ENCODE measurements around the gene THAP8. TPM values are rescaled to one million over a fixed set of nuclear protein-coding genes. Genes with fewer than 3 reads are reported as not detected.

THAP8 gene
- polyA plus RNA-seq, 2 of the 4 experiments (the other 2 are of a cell fraction), result 3.1 to 7.5 TPM

GRCh38 chr19:36058481-36059179, 4.5 kb upstream of the THAP8 start:
- no peak overlapping the region for H3K27ac ChIP-seq
- WGBS (ENCODE audit: missing lambda C conversion rate), result 92% methylated on average over 12 of the region's 12 CpGs
- no peak for DNase-seq (ENCODE audit: low read depth in 1 of 2, low spot score in 1 of 2)
- no peak for ATAC-seq
- no peaks in the 10 kb centered on the region for H3K9me3 ChIP-seq
- TF ChIP-seq EHF (CRISPR knock-in tag; IDR thresholded peaks at IDR 0.05) (no peak), ZC3H11A (IDR thresholded peaks at IDR 0.05) (no peak)
- FAIRE-seq, result no peak
- no peak overlapping the region for H3K4me3 ChIP-seq
- POLR2A ChIA-PET, result interaction anchor here (1.6 kb wide), 1 partner anchor 56 kb away, joined by 10 read pairs; the partner anchor contains the start of genes POLR2I and TBCB
- H3K4me2 ChIP-seq, result no peak overlapping the region
- CTCF ChIA-PET, result interaction anchor here (0.5 to 11.9 kb wide), 17 partner anchors 8 to 366 kb away, joined by 3 to 157 read pairs (median 6); partner anchors contain the start of genes ALKBH6, OVOL3, POLR2I and TBCB
- peaks cover 16% of the 10 kb centered on the region for H3K4me1 ChIP-seq

GRCh38 chr19:36054733-36055686, 925 bp upstream of the THAP8 start, which contains the start of gene WDR62:
WDR62 (plus strand) TSS chr19:36054897; CDS start chr19:36054972, 75 bp downstream.
- no peak for TF ChIP-seq FOSL2 (IDR thresholded peaks at IDR 0.05)
- TF ChIP-seq FOSL2 (CRISPR knock-in tag; IDR thresholded peaks at IDR 0.05), result peak; percentile 37; the same call in 1 of the 2 replicates
- peak; percentile 1; the same call in 1 of the 3 replicates for TF ChIP-seq CTCF (IDR thresholded peaks at IDR 0.05)
- no peak for TF ChIP-seq EHF (CRISPR knock-in tag; IDR thresholded peaks at IDR 0.05)
- no peak for TF ChIP-seq POLR2AphosphoS2 (conservative IDR thresholded peaks at IDR 0.05; ENCODE audit: low read length)
- 0 out of 2 replicates have a peak, but pooled peaks have one; percentile 8 for TF ChIP-seq MAZ (IDR thresholded peaks at IDR 0.05; ENCODE audit: borderline replicate concordance, low read depth, low read length)
- peak; percentile 63; the same call in 1 of the 2 replicates for TF ChIP-seq PHF8 (IDR thresholded peaks at IDR 0.05; ENCODE audit: borderline replicate concordance, low read depth)
- TF ChIP-seq HOXB13 (CRISPR knock-in tag; IDR thresholded peaks at IDR 0.05; ENCODE audit: low read depth), result peak; percentile 73; the same call in 1 of the 2 replicates
- TF ChIP-seq REST (IDR thresholded peaks at IDR 0.05), result no peak; the same call in 1 of the 2 replicates
- peak; percentile 85 for TF ChIP-seq RFX5 (IDR thresholded peaks at IDR 0.05)
- TF ChIP-seq, protein P1, sequence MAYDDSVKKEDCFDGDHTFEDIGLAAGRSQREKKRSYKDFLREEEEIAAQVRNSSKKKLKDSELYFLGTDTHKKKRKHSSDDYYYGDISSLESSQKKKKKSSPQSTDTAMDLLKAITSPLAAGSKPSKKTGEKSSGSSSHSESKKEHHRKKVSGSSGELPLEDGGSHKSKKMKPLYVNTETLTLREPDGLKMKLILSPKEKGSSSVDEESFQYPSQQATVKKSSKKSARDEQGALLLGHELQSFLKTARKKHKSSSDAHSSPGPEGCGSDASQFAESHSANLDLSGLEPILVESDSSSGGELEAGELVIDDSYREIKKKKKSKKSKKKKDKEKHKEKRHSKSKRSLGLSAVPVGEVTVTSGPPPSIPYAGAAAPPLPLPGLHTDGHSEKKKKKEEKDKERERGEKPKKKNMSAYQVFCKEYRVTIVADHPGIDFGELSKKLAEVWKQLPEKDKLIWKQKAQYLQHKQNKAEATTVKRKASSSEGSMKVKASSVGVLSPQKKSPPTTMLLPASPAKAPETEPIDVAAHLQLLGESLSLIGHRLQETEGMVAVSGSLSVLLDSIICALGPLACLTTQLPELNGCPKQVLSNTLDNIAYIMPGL (CRISPR knock-in tag; IDR thresholded peaks at IDR 0.05; ENCODE audit: borderline replicate concordance), result no peak
- peak in 1 of 2 experiments; percentile 26; a peak in 3 of 5 replicates for TF ChIP-seq JUN (IDR thresholded peaks at IDR 0.05)
- TF ChIP-seq MAX (IDR thresholded peaks at IDR 0.05), result peak; percentile 48; the same call in 1 of the 2 replicates
- TF ChIP-seq KDM5A (IDR thresholded peaks at IDR 0.05), result peak; percentile 67; the same call in 1 of the 2 replicates
- no peak for TF ChIP-seq HEYL (CRISPR knock-in tag; IDR thresholded peaks at IDR 0.05)
- TF ChIP-seq POLR2A (IDR thresholded peaks at IDR 0.05; ENCODE audit: low read length), result peak; percentile 42
- peak; percentile 91; the same call in 1 of the 2 replicates for TF ChIP-seq HOXB5 (CRISPR knock-in tag; IDR thresholded peaks at IDR 0.05)
- TF ChIP-seq, protein P2, sequence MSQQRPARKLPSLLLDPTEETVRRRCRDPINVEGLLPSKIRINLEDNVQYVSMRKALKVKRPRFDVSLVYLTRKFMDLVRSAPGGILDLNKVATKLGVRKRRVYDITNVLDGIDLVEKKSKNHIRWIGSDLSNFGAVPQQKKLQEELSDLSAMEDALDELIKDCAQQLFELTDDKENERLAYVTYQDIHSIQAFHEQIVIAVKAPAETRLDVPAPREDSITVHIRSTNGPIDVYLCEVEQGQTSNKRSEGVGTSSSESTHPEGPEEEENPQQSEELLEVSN (IDR thresholded peaks at IDR 0.05; ENCODE audit: borderline replicate concordance, low read depth), result peak; percentile 94
- peak; percentile 92 for TF ChIP-seq TFCP2L1 (CRISPR knock-in tag; IDR thresholded peaks at IDR 0.05)
- Histone ChIP-seq H3K4me2 (peak within 1 kb of the TSS; percentile 92), H3K4me1 (peaks cover 22% of the 10 kb centered on the region), H3K9me3 (no peaks in the 10 kb centered on the region), H3K27ac (peak within 1 kb of the TSS; percentile 89 to 93), H3K4me3 (peak within 1 kb of the TSS; percentile 84)
- peak; percentile 46 for FAIRE-seq
- peak; percentile 98 to 100 for DNase-seq (ENCODE audit: low read depth in 1 of 2, low spot score in 1 of 2)
- ChIA-PET CTCF (interaction anchor here (0.8 to 11.9 kb wide), 20 partner anchors 12 to 172 kb away, joined by 3 to 157 read pairs (median 4); partner anchors contain the start of gene OVOL3), POLR2A (interaction anchor here (0.6 to 4.4 kb wide), 21 partner anchors 11 to 353 kb away, joined by 3 to 57 read pairs (median 5); partner anchors contain the start of genes ALKBH6, CAPNS1, POLR2I and TBCB)
- peak; percentile 86 to 90 for ATAC-seq
- 3% methylated on average over 62 of the region's 76 CpGs for WGBS (ENCODE audit: missing lambda C conversion rate)

All from A549 (cell line).